SH-SY5Y (cell line): ENCODE measurements around the gene DIPK1B.

Experiments used
- GATA2 ChIP-seq: IDR thresholded peaks from 2 replicates; pipeline ENCODE4 v1.6.1; 2011; ENCODE audit warnings: mild to moderate bottlenecking, low read depth, low read length
- GATA3 ChIP-seq: IDR thresholded peaks from 2 replicates; pipeline ENCODE4 v1.6.1; 2011; ENCODE audit warnings: low read depth, mild to moderate bottlenecking, low read length, moderate library complexity

DNA sequence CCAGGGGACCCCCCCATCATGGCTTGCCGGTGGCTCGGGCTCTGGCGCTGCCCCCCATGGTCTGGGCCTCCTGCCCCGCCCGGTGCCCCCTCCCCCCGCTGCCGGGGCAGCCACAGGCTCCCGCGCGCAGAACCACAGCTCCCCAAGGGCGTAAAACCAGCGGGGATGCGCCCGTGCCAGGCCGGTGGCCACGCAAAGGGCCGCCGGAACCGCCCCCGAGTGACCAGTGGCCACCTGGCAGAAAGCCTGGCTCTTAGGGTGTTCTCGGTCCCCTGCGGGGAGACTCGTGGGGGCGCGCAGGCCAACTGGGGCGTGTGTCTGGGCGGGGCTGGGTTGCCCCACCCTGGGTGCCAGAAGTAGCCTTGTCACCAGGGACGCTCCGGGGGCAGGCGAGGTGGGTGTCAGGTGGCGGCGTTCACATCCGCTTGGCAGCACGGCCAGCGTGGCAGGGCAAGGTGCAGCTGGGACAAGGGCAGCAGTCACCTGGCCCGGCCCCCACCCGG, 24.6 kb upstream of the DIPK1B start:
- TF ChIP-seq GATA2 (no peak), GATA3 (no peak)
